HG02970 (cell line): ENCODE data around the gene MECR.
"Not testable (repeated sequence)": the region's sequence is repeated elsewhere in the genome, so short reads cannot be mapped to it uniquely, and the experiment has no call there.

Experiments used
- ATAC-seq: cut with Tn5 transposase; IDR thresholded peaks from one replicate; pipeline ENCODE4 v1.9.1; 2021; ENCODE audit warnings: mild to moderate bottlenecking, moderate library complexity, moderate number of reproducible peaks; ENCODE audit not compliant: unreplicated experiment, low FRiP score

The MECR gene

DNA sequence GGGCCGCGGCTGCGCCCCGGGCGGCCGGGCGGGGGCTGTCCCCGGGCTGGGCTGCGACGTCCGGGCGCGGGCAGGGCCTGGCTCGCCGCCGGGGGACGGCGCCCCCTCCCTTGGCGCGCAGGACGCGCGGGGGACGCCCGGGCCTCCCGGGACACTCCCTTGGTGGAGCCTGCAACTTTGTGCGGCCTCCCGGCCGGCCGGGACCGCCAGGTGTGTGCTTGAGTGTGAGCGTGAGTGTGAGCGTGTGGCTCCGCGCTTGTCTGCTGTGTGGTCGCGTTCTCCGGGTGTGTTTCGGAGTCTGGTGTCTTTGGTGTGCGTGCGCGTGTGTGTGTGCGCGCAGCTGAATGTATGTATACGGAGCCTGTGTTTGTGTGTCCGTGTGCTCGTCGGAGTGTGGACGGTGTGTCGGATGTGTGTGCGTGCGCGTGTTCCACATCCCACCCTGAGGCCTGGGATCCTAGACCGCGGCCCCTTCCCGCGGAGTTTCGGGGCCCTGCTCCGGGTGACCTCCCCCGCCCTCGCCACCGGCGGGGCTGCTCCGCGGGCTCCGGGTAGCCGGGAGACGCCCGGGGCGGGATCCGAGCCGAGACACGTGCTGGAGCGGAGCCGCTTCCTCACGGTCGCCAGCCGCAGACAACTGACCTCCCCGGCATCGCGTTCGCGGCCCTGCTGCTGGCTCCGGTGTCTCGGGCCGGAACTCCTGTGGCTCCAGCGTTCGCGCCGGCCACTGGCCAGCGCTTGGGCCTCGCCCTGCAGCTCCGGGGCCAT lies 7.3 kb upstream of the MECR start:
- no peak for ATAC-seq

DNA sequence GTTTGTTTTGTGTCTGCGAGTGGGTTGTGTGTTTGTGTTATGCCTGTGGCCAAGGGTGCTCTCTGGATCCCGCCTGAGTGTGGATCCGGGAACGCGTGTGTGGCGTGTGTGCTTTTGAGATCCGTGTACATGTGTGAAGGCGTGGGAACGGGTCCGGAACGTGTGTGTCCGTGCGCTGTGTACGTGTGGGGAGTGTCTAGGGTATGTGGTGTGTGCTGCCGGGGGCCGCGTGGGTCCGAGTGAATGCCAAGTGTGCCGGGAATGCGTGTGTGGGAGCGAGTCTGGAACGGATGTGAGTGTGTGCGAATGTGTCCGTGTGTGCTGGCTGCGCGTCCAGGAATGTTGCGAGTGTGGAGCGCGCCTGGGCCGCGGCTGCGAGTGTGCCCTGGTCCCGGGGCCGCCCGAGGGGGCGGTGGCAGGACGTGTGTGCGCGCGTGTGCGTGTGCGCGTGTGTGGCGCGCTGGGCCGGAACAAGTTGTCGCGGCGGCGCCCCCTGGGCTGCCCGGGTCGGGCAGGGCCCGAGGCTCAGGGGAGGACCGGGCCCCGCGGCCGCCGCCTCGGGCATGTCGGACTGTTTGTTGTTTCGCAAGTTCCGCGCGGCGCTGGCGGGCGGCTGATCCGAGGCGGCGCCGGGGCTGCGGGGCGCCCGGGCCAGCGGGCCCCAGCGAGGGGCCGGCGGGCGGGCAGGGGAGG lies 6.5 kb upstream of the MECR start:
- no peak for ATAC-seq

DNA sequence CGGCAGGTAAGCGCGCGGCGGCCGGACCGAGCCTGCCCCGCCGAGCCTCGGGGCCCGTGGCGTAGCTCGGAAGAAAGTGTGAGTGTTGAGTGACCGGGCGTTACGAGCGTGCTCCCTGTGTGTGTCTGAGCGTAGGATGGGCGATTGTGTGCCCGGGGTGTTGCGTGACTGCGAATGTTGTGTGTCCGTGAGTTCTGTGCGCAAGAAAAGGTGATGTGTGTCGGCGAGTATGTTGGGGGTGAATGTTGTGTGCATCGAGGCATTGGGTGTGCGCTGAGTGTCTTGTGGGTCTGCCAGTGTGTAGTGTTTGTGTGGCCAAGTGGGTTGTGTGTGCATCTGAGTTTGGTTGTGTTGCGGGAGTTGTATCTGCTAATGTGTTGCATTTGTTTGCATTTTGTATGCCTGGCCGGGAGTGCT lies 6.0 kb upstream of the MECR start:
- ATAC-seq, result no peak

DNA sequence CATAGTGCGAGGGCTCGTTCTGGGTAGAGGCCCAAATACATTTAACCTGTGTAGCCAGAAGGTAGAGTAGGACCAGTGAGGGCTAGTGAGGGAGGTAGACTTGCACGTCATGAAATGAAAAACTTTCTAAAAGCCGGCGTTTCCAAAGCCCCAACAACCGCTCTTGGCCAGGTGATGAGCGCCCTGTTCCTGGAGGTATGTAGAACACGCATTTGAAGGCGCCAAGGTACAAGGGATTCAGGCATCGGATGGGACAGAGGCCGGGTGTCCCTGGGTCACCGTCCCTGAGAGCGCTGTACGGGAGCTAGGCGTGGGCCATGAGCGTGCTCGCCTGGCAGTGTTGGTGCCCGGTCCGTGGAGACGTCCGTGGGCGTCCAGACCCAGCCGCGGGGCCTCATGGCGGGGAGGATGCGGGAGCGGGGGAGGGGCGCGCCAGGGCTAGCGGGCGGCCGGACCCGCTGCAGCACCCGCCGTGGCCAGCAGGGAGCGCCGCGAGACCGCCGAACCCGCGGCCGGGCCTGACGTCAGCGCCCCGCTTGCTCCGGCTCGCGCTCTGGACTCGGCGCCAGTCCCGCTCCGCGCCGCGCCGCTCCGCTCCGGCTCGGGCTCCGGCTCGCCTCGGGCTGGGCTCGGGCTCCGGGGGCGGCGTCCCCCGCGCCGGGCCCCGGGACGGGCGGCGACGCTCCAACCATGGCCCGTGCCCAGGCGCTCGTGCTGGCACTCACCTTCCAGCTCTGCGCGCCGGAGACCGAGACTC lies 5.4 kb upstream of the MECR start, which contains the start of gene PTPRU:
Gene PTPRU, plus strand, starts transcription at position 568 of the 757 bp plus-strand sequence. Its CDS starts 123 bp downstream, at position 691.
- peak; percentile 77 for ATAC-seq

DNA sequence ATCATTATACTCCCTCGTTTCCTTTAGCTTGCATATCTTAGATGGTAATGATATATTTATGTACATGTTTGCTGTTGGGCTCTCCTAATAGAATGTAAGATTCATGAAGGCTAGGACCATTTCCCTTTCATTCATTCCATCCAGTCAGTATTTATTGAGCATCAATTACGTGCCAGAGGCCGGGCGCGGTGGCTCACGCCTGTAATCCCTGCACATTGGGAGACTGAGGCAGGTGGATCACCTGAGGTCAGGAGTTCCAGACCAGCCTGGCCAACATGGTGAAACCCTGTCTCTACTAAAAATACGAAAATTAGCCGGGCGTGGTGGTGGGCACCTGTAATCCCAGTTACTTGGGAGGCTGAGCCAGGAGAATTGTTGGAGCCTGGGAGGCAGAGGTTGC lies 4.1 kb upstream of the MECR start:
- not testable (repeated sequence) for ATAC-seq

DNA sequence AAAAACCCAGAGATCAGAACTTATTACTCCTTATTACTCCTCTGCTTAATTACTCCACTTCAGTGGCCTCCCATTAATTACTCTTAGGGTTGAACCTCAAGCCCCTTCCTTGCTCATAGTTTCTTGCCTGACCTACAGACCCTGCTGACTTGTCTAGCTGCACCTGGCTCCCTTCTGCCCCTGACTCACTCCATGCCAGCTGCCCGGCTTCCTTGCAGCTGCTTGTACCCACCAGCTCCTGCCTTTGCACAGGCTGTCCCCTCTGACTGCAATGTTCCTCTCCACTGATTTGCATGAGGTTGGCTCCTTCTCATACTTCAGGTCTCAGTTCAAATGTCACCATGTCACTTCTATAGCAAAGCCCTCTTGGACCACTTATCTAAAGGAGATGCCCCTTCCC lies 3.7 kb upstream of the MECR start:
- no peak for ATAC-seq

DNA sequence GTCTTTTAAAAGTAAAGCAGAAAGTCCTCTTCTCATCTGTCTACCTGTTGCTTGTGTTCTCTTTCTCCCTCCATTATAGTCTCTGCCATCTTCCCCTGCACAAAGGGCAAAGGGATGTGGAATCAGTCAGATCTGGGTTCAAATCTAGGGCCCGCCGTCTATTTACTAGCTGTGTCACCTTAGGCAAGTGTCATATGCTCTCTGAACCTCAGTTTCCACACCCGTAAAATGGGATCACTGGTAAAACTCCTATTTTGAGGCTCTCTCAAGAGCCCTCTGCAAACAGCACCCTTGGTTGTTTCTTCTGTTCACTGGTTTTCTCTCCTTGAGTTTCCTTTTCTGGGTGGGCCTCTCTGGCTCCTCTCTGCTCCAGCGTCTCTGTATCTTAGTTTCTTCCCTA lies 3.0 kb upstream of the MECR start:
- ATAC-seq, result no peak

DNA sequence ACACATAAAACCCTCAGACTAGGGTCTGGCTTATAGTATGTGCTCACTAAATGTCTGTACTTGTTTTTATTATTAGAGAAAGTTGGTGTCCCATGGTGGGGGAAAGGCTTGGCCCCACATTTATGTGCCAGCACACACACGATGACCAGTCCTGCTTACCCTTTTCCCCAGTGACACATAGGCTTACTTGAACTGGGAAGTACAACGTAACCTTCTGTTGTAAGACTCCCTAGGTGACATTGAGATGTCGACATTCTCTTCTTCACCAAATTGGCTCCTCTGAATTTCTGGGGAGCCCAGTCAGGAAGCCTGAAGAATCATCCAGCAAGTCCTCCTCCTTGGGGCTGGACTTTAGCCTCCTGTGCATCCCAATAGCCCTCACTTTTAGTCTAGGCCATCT lies 1.7 kb upstream of the MECR start:
- ATAC-seq, result no peak

DNA sequence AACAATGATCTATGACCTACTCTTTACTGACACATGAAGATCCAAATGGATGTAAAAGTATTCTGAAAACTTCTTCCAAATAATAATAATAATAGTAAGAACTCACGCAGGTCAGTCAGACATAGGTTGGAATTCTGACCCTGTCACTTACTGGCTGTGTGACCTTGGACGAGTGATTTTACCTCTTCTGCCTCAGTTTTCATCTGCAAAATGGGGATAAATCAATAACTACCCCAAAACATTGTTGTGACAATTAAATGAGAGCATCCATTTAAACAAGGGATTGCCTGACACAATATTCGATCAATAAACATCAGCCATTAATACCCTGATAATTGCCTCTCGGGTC lies 556 bp downstream of the MECR start:
- no peak for ATAC-seq

DNA sequence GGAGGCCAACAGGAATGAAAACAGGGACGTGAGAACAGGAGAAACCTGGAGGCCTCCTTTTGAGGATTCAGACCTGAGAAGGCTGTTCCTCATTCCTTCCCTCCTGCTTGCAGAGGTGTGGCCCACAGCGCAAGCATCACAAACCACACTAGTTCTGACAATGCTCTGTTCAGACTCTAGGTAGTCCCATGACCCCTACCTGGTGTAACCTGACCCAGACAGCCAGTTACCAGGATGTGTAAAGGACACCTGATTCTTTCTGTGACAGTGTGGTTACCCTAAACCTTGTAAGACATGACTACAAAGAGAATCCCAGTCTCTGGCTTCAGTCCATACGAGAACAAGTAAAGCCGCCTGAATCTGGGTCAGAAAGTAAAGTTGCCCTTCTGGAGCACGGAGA lies 3.2 kb downstream of the MECR start:
- ATAC-seq, result no peak

DNA sequence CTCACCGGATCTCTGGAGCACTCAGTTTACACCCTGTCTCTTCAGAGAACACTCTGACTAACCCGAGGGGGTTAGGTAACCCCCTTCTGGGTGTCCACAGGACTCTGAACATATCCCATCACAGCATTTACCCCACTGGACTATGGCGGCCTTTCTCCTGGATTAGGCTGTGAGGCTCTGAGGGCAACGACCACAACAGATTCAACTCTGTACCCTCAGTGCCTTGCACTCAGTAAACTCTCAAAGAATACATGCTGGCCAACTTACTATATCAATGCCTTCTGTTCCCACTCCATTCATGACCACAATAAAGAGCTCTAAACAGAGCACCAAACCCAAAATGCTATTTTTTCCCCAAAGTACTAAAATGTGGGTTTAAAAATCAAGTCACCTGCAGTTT lies 5.4 kb downstream of the MECR start:
- no peak for ATAC-seq

DNA sequence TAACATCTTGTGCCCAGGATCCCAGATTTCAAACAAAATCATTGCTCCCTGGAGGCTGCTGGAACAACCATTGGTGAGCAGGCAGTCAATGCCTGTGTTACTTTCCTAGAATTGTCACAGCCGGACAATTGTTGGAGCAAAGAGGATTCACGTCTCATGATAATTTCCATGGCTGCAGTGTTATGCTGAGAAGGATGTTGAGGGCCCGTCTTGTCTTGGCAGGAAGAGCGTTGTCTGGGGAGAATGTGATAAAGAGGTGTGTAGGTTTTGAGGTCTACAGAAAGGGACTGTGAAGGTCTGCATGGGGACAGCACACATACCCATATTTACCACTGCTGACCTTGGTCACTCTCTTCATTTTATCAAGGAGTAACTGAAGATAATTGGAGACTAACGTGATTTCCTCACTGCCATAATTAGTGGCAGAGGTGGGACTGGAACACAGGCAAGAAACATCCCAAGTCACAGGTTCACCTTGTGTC lies 6.3 kb downstream of the MECR start:
- ATAC-seq, result no peak

DNA sequence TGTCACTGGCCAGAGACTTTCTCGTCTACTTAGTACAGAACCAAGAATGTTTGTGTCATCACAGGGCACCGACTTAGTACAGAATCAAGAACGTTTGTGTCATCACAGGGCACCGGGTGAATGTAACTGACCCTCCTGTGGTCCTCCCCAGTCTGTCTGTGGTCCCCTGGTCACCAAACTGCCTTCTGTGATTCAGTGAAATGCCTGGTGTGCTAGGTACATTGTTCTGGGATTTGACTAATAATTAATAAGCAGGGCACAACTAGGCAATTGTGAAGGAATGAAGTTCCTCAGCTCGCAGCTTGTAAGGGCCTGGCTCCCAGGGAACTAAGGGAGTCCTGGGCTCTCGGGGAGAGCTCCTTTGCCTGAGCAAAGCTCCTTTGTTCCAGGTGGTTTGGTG lies 7.2 kb downstream of the MECR start:
- no peak for ATAC-seq

DNA sequence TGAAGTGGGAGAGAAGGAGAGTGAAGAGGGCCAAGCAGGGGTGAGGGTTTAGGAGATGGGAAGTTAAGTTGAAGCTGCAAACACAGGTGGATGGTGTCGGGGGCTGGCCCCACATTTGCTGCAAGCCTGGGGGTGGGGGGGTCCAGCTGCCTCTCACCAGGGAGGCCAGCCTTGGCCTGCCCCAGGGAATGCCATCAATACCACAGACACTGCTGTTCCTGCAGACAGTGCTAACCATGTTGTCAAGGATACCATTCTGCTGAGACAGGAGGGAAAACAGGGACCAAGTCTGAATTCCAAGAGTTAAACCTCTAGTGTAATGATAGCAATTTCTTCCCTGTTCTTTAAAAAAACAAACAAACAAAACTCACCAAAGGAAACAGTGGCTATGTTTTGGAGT lies 8.0 kb downstream of the MECR start:
- no peak for ATAC-seq

DNA sequence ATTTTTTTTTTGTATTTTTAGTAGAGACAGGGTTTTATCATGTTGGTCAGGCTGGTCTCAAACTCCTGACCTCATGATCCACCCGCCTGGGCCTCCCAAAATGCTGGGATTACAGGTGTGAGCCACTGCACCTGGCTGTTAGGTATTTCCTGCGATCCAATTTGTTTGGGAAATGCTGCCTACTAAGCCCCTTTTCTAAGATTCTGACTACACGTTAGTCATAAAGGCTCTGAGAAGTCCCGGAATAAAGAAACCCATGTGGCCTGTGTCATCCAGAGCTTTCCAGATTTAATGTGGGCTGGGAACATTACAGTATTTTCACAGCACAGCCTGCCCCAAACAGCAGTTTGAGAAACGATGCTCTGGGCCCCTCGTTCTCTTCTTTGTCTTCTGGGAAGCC lies 8.5 kb downstream of the MECR start:
- not testable (repeated sequence) for ATAC-seq

DNA sequence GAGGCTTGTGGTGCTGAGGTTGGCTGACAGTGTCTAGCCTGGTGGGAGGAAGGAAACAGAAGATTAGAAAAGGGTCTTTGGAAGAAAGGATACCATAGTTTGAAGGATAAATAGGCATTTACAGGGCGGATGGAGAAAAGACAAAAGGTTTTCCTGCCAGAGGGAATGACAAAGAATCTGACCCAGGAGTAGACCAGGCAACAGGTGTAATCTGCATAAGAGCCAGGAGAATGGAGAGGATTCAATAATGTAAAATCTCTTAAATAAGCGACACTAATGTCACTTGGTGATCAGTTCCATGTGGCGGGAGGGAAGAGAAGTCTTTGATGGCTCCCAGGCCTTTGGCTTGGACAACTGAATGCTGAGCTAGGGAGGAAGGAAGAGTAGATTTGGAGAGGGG lies 9.4 kb downstream of the MECR start:
- ATAC-seq, result no peak

DNA sequence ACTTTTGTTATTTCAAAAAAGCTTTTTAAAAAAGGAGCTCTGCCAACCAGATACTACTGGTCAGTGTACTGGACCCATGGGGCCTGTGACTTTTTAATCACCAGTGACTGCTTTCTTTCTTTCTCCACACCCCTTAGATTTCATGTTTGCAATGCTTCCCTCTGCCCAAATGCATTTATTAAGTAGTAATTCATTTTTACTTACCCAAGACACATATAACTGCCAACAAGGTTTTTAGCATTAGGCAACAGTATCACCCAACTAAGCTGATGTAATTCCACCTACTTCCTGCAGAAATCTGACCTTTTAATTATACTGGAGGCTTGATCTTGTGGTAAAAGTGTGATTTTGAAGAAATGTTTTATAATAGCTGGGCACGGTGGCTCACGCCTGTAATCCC lies 12.5 kb downstream of the MECR start:
- no peak for ATAC-seq

DNA sequence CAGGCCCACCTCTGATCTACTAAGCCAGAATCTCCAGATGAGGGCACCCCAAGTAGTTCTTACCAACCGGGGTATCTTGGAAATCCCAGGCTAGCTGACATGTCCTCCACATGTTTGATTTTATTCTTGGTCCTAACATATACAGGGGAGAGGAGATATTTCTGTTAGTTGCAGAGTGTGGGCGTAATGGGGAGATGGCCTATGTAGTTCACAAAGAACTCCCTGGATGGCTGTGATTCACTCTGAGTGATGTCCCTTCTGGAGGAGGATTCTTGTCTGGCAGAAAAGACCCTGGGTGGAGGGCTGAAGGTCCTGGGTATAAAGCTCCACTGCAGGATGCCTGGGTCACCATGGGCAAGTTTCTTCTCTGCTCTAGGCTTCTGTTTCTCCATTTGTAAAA lies 13.1 kb downstream of the MECR start:
- no peak for ATAC-seq

DNA sequence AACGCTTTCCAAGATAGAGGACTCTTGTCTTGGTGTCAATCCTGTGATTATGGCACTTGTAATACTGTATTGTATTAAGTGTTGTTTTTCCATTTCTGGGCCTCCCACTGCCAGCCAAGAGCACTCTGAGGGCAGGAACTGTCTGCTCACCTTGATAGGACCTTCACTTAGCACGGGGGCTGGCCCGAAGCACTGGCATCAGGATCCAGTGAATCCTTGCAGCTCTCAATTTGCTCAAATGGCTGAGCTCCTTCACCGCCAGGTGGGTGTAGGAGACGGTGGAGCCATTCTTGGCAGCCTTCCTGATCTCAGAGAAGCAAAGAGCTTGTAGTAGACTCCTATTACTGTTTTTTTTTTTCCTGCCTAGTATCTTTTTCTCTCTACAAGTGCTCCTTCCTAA lies 17.7 kb downstream of the MECR start:
- ATAC-seq, result no peak

DNA sequence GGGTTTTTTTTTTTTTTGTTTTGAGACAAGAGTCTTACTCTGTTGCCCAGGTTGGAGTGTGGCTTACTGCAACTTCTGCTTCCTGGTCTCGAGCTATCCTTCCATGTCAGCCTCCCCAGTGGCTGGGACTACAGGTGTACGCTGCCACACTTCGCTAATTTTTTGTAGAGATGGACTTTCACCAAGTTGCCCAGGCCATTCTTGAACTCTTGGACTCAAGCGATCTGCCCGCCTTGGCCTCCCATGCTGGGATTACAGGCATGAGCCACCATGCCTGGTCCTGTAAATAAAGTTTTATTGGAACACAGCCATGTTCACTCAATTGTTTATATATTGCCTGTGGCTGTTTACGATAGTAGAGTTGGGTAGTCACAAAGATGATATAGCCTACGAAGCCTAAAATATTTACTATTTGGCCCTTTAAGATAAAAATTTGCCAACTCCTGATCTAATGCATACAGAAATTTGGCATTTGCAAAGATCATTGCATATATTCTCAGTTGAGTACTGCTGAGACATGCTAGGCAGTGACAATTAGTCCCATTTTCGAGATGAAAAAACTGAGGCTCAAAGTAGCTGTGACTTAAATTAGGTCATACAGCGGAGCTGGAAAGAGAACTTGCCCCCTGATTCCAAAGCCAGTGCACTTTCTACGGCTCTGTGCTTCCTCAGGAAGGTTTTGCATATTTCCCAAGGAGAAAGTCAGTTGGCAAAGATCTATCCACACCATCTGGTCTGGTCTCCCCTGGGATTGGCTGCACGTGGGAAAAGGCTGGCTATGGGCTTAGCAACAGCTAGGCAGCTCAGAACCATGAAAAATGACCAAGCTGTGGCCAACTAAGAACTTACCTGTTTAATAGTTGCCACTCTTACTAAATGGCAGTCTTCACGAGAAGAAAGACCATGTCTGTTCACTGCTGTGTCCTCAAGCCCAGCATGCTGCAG lies 19.4 kb downstream of the MECR start:
- ATAC-seq, result no peak
